Bronchial epithelial cell (primary cell): ENCODE results near the gene BLNK. TPM values are rescaled to one million over a fixed set of nuclear protein-coding genes. Genes with fewer than 3 reads are reported as not detected.

Experiments used
- DNase-seq: peaks from one replicate; pipeline ENCODE4 v3.0.0-alpha.2; 2010; ENCODE audit warnings: low read depth
- FAIRE-seq: peaks from 2 replicates; lab custom pipeline; 2011; peaks lifted over from hg19 to GRCh38; lab: Jason Lieb, UNC
- H3K27me3 ChIP-seq: 2 replicates; pipeline ENCODE4 v1.5.1; 2011; ENCODE audit warnings: low read length; ENCODE audit not compliant: control insufficient read depth, insufficient read depth
- H3K36me3 ChIP-seq: 2 replicates; pipeline ENCODE4 v1.5.1; 2011; ENCODE audit warnings: low read length; ENCODE audit not compliant: control insufficient read depth, insufficient read depth
- H3K4me3 ChIP-seq: 2 replicates; pipeline ENCODE4 v1.5.1; 2011; ENCODE audit warnings: mild to moderate bottlenecking, low read depth, low read length, control low read depth
- total RNA-seq: library from RNA; depleted of rRNA; stranded (reverse); fragments of >200 nt; gene quantifications from 2 replicates; pipeline ENCODE4 v1.2.1, GENCODE V29; 2014
- TF ChIP-seq, protein P1 (sequence below): IDR thresholded peaks from 2 replicates; pipeline ENCODE4 v1.5.1; 2011; ENCODE audit warnings: mild to moderate bottlenecking, moderate library complexity, low read length, control low read depth, inconsistent platforms; ENCODE audit not compliant: insufficient read depth, severe bottlenecking

Gene BLNK
- total RNA-seq, 1 donor from 2014 or later = 2.6 TPM

DNA sequence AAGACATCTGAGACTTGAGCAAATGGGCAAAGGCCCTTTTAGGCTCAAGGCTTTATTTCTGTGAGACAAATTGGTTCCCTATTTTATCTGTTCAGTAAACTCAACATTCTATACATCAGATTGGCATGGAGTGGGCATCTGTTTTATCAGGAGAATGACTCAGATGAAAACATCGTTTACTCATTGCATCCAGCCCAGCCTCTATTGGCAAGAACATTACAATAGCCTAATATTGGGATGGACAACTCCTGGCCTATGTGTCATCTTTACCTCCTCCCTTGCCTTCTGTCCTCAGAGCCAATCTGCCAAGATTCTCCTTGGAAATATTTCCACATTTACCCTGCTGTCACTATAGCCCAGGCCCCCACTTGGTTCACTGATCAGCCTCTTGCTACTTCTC lies 5.5 kb upstream of the BLNK start:
- FAIRE-seq (no peak), DNase-seq (peak; percentile 88)
- Histone ChIP-seq H3K36me3 (no peaks in the 10 kb centered on the region), H3K4me3 (no peak overlapping the region), H3K27me3 (no peaks in the 10 kb centered on the region)
- TF ChIP-seq, protein P1, sequence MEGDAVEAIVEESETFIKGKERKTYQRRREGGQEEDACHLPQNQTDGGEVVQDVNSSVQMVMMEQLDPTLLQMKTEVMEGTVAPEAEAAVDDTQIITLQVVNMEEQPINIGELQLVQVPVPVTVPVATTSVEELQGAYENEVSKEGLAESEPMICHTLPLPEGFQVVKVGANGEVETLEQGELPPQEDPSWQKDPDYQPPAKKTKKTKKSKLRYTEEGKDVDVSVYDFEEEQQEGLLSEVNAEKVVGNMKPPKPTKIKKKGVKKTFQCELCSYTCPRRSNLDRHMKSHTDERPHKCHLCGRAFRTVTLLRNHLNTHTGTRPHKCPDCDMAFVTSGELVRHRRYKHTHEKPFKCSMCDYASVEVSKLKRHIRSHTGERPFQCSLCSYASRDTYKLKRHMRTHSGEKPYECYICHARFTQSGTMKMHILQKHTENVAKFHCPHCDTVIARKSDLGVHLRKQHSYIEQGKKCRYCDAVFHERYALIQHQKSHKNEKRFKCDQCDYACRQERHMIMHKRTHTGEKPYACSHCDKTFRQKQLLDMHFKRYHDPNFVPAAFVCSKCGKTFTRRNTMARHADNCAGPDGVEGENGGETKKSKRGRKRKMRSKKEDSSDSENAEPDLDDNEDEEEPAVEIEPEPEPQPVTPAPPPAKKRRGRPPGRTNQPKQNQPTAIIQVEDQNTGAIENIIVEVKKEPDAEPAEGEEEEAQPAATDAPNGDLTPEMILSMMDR = no peak

DNA sequence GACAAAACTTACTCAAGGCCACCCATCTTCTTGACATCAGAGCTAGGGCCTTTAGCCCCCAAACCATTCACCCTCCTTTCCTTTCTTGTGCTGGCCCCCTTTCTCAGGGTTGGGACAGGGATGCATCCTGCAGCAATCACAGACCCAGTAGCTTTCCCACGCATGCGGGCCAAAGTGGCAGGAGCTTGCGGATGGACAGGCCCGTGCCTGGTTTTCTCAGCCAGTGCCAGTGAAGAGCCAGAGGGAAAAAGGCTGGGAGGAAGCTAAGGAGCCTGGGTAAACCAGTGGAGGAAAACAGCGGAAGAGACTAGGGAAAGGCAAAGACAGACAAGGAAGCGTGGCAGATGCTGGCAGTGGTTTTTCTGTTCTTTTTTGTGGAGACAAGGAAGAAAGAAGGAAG lies 5.1 kb upstream of the BLNK start:
- DNase-seq (no peak), FAIRE-seq (no peak)
- no peaks in the 10 kb centered on the region for H3K36me3 ChIP-seq
- TF ChIP-seq, protein P1 = no peak
- H3K4me3 ChIP-seq = no peak overlapping the region
- no peaks in the 10 kb centered on the region for H3K27me3 ChIP-seq

- no peaks in the 10 kb centered on the region for H3K27me3 ChIP-seq
- DNase-seq = peak; percentile 56
- no peaks in the 10 kb centered on the region for H3K36me3 ChIP-seq
- TF ChIP-seq, protein P1 = no peak
- H3K4me3 ChIP-seq = no peak overlapping the region
- FAIRE-seq = no peak
These were observed 4.5 kb upstream of the BLNK start for GRCh38 chr10:96275685-96276418.

- TF ChIP-seq, protein P1 = no peak
- FAIRE-seq = peak; percentile 58
- Histone ChIP-seq H3K4me3 (no peak overlapping the region), H3K36me3 (no peaks in the 10 kb centered on the region), H3K27me3 (no peaks in the 10 kb centered on the region)
- no peak for DNase-seq
These were observed 1.2 kb upstream of the BLNK start for GRCh38 chr10:96272316-96273280.

DNA sequence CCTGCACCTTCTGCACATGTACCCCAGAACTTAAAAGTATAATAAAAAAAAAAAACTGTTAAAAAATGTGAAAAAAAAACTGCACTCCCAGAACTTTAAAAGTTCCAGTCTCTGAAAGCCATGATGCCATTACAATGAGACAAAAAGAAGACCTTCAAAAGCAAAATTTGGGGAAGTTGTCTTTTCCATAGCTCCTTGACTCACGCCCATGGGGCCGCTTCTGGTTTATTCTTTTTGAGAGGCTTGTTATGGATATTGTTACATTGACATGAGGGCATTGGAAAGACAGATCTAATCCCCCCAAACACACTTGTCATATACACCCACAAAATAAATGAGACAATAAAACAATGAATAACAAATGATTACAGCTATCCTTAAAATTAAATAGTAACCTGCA lies 798 bp downstream of the BLNK start:
- TF ChIP-seq, protein P1 = no peak
- no peak for FAIRE-seq
- DNase-seq = no peak
- no peaks in the 10 kb centered on the region for H3K27me3 ChIP-seq
- H3K36me3 ChIP-seq = no peaks in the 10 kb centered on the region
- peak overlapping the region; percentile 57 for H3K4me3 ChIP-seq
